CD14-positive monocyte (primary cell): ENCODE data around the gene USP24. TPM values are rescaled to one million over a fixed set of nuclear protein-coding genes. Genes with fewer than 3 reads are reported as not detected.
"Not testable (repeated sequence)": the region's sequence is repeated elsewhere in the genome, so short reads cannot be mapped to it uniquely, and the experiment has no call there.

ENCODE experiments used
- DNase-seq, 3 donors: peaks; one replicate each; pipeline ENCODE4 v3.0.0-alpha.2; 2011 to 2022
- H2AFZ ChIP-seq: 2 replicates; pipeline ENCODE4 v1.6.0; 2012; ENCODE audit warnings: mild to moderate bottlenecking, low read depth, low read length, inconsistent platforms; ENCODE audit not compliant: insufficient read depth, poor library complexity, severe bottlenecking
- H3K27ac ChIP-seq, 2 donors: 1 replicate in 1 of 2; 2 replicates in 1 of 2; pipeline ENCODE4 v1.5.1; 2012 to 2013; ENCODE audit warnings: low read length in 2 of 2, control low read depth in 1 of 2, inconsistent platforms in 1 of 2, low read depth in 1 of 2, mild to moderate bottlenecking in 1 of 2
- H3K27me3 ChIP-seq, 2 donors: one replicate each; pipeline versions ENCODE4 v1.6.0 to v1.6.1; 2011 to 2013; ENCODE audit warnings: low read length in 2 of 2; ENCODE audit not compliant: control insufficient read depth in 2 of 2, insufficient read depth in 2 of 2
- H3K36me3 ChIP-seq, 2 donors: replicated peaks in 1 of 2; 1 replicate in 1 of 2; 2 replicates in 1 of 2; pipeline versions ENCODE4 v1.5.1 to v1.6.1; 2012 to 2013; ENCODE audit warnings: low read length in 2 of 2, control low read depth in 1 of 2, inconsistent platforms in 1 of 2, mild to moderate bottlenecking in 1 of 2; ENCODE audit not compliant: insufficient read depth in 2 of 2, control insufficient read depth in 1 of 2
- H3K4me1 ChIP-seq, 2 donors: 1 replicate in 1 of 2; 2 replicates in 1 of 2; pipeline versions ENCODE4 v1.5.1 to v1.6.1; 2012 to 2013; ENCODE audit warnings: low read length in 2 of 2, control low read depth in 1 of 2, inconsistent platforms in 1 of 2, mild to moderate bottlenecking in 1 of 2, moderate library complexity in 1 of 2; ENCODE audit not compliant: insufficient read depth in 2 of 2, control insufficient read depth in 1 of 2
- H3K4me2 ChIP-seq: replicated peaks from 2 replicates; pipeline ENCODE3; 2012; ENCODE audit warnings: low read length, moderate library complexity, mild to moderate bottlenecking; ENCODE audit not compliant: poor library complexity, severe bottlenecking; ENCODE audit errors: extremely low read depth
- H3K4me3 ChIP-seq, 3 experiments: fragments of 200-600 bp in 1 of 3; sonication (generic) in 1 of 3; replicated peaks in 1 of 3; 1 replicate in 2 of 3; 2 replicates in 1 of 3; pipeline ENCODE4 v1.5.1; 2011 to 2013; ENCODE audit warnings: low read length in 3 of 3, mild to moderate bottlenecking in 3 of 3, control low read depth in 2 of 3, low read depth in 2 of 3, inconsistent platforms in 1 of 3, moderate library complexity in 1 of 3
- H3K79me2 ChIP-seq: 2 replicates; pipeline ENCODE4 v1.6.0; 2012; ENCODE audit warnings: mild to moderate bottlenecking, control low read depth, inconsistent platforms, low read length, moderate library complexity; ENCODE audit not compliant: insufficient read depth
- H3K9ac ChIP-seq: 2 replicates; pipeline ENCODE4 v1.6.0; 2017; ENCODE audit warnings: low read length, mild to moderate bottlenecking; ENCODE audit not compliant: insufficient read depth, poor library complexity, severe bottlenecking
- H3K9me3 ChIP-seq, 2 donors: replicated peaks in 1 of 2; 1 replicate in 1 of 2; 2 replicates in 1 of 2; pipeline versions ENCODE4 v1.5.1 to v1.6.1; 2012 to 2013; ENCODE audit warnings: low read length in 2 of 2, control low read depth in 1 of 2; ENCODE audit not compliant: control insufficient read depth in 1 of 2, insufficient read depth in 1 of 2
- H4K20me1 ChIP-seq: 2 replicates; pipeline ENCODE4 v1.6.0; 2012; ENCODE audit warnings: mild to moderate bottlenecking, low read length, control low read depth, moderate library complexity; ENCODE audit not compliant: insufficient read depth
- H3K27ac Mint-ChIP-seq, 7 donors: one replicate each; pipeline ENCODE4 v1.8.0; 2020; ENCODE audit warnings: mild to moderate bottlenecking in 7 of 7, mixed read lengths in 7 of 7, moderate library complexity in 6 of 7, inconsistent platforms in 2 of 7
- H3K27me3 Mint-ChIP-seq, 3 donors: one replicate each; pipeline ENCODE4 v1.8.0; 2021 to 2022; ENCODE audit warnings: low read depth in 3 of 3, mild to moderate bottlenecking in 3 of 3, mixed read lengths in 3 of 3, moderate library complexity in 3 of 3, inconsistent platforms in 1 of 3
- H3K36me3 Mint-ChIP-seq, 2 donors: one replicate each; pipeline ENCODE4 v1.8.0; 2020; ENCODE audit warnings: mixed read lengths in 2 of 2, inconsistent platforms in 1 of 2, mild to moderate bottlenecking in 1 of 2
- H3K4me1 Mint-ChIP-seq: one replicate; pipeline ENCODE4 v1.8.0; 2020; ENCODE audit warnings: mild to moderate bottlenecking, mixed read lengths
- H3K4me3 Mint-ChIP-seq, 2 donors: one replicate each; pipeline ENCODE4 v1.8.0; 2020; ENCODE audit warnings: mild to moderate bottlenecking in 2 of 2, mixed read lengths in 2 of 2, moderate library complexity in 1 of 2
- H3K9me3 Mint-ChIP-seq, 7 donors: one replicate each; pipeline ENCODE4 v1.8.0; 2020 to 2022; ENCODE audit warnings: mixed read lengths in 7 of 7, mild to moderate bottlenecking in 6 of 7, moderate library complexity in 6 of 7, inconsistent platforms in 2 of 7
- CTCF ChIP-seq: fragments of 200-600 bp; IDR thresholded peaks from one replicate; pipeline ENCODE4 v1.8.0; 2022; ENCODE audit warnings: antibody characterized with exemption, mild to moderate bottlenecking
- WGBS: methylation state at CpG from one replicate; pipeline ENCODE4 v1.1.5; 2013; ENCODE audit warnings: missing lambda C conversion rate; ENCODE audit not compliant: insufficient coverage; 5-methylcytosine and 5-hydroxymethylcytosine counted together
- intact Hi-C, 2 donors: fragments of 100-400 bp; cut with micrococcal nuclease; formaldehyde crosslinking; loops; one replicate each; pipeline versions ENCODE4 v1.15.0 to v1.15.1; 2023
- polyA plus RNA-seq, 3 donors: library from polyadenylated mRNA; depleted of rRNA in 1 of 3; unstranded in 2 of 3; stranded (reverse) in 1 of 3; fragments of 300-500 nt in 2 of 3; fragments of >200 nt in 1 of 3; fragmentation: Illumina TruSeq in 2 of 3; gene quantifications; 1 replicate in 2 of 3; 2 replicates in 1 of 3; pipeline ENCODE4 v1.2.3, GENCODE V29; 2012 to 2021

Gene USP24
- polyA plus RNA-seq, 3 donors: 1.1 to 14.2 (median 2.1) TPM

- Mint-ChIP-seq H3K4me3 (no peak overlapping the region), H3K9me3 (peaks cover 0 to 7% (median 3%) of the 10 kb centered on the region in 7 donors), H3K27me3 (peaks cover 29 to 48% (median 33%) of the 10 kb centered on the region in 3 donors), H3K4me1 (peaks cover 31% of the 10 kb centered on the region), H3K36me3 (no peaks in the 10 kb centered on the region), H3K27ac (no peak overlapping the region)
- no peak overlapping the region for H2AFZ ChIP-seq
- H3K27ac ChIP-seq: no peak overlapping the region
- H3K36me3 ChIP-seq: no peaks in the 10 kb centered on the region
- no peak overlapping the region for H3K4me2 ChIP-seq
- H3K9ac ChIP-seq: no peak overlapping the region
- WGBS: 92% methylated on average over 4 of the region's 6 CpGs
- peaks cover 16 to 27% of the 10 kb centered on the region in 2 donors for H3K27me3 ChIP-seq
- no peaks in the 10 kb centered on the region for H3K79me2 ChIP-seq
- H3K4me3 ChIP-seq: no peak overlapping the region
- peaks cover 17 to 23% of the 10 kb centered on the region in 2 donors for H3K4me1 ChIP-seq
- TF ChIP-seq CTCF: no peak
- H4K20me1 ChIP-seq: no peaks in the 10 kb centered on the region
- no peaks in the 10 kb centered on the region for H3K9me3 ChIP-seq
- DNase-seq: no peak
- intact Hi-C loops: no loop called here
These were observed 180.6 kb downstream of the USP24 start for GRCh38 chr1:55034476-55035133.

GRCh38 chr1:55033265-55033614 is 181.9 kb downstream of the USP24 start:
- Histone ChIP-seq H3K27me3 (peaks cover 7 to 14% of the 10 kb centered on the region in 2 donors), H3K36me3 (no peaks in the 10 kb centered on the region), H3K79me2 (no peaks in the 10 kb centered on the region), H4K20me1 (no peaks in the 10 kb centered on the region), H3K4me3 (no peak overlapping the region), H3K4me2 (no peak overlapping the region), H3K9me3 (no peaks in the 10 kb centered on the region), H2AFZ (no peak overlapping the region), H3K4me1 (peaks cover 17 to 19% of the 10 kb centered on the region in 2 donors), H3K27ac (no peak overlapping the region), H3K9ac (no peak overlapping the region)
- Mint-ChIP-seq H3K4me1 (peaks cover 23% of the 10 kb centered on the region), H3K27ac (no peak overlapping the region), H3K4me3 (no peak overlapping the region), H3K9me3 (peaks cover 0 to 4% (median 2%) of the 10 kb centered on the region in 7 donors), H3K27me3 (peaks cover 15 to 35% (median 20%) of the 10 kb centered on the region in 3 donors), H3K36me3 (no peaks in the 10 kb centered on the region)
- no peak for DNase-seq
- WGBS: 80% methylated on average over 4 of the region's 7 CpGs
- no peak for TF ChIP-seq CTCF
- intact Hi-C loops: no loop called here

- H3K36me3 ChIP-seq, H3K4me3 ChIP-seq, H4K20me1 ChIP-seq, H3K9me3 Mint-ChIP-seq, H3K79me2 ChIP-seq, H3K9ac ChIP-seq, H3K36me3 Mint-ChIP-seq, H3K4me3 Mint-ChIP-seq, H3K4me2 ChIP-seq, H3K27me3 ChIP-seq, intact Hi-C loops, H3K27ac ChIP-seq, H3K9me3 ChIP-seq, DNase-seq, H3K27ac Mint-ChIP-seq, H2AFZ ChIP-seq: not testable (repeated sequence)
- WGBS: 72% methylated on average over 3 of the region's 5 CpGs
- H3K4me1 Mint-ChIP-seq: peaks cover 19% of the 10 kb centered on the region
- peaks cover 7 to 17% (median 10%) of the 10 kb centered on the region in 3 donors for H3K27me3 Mint-ChIP-seq
- peaks cover 11 to 14% of the 10 kb centered on the region in 2 donors for H3K4me1 ChIP-seq
These were observed 184.1 kb downstream of the USP24 start for GRCh38 chr1:55031098-55031497.
